Activated CD4-positive, alpha-beta T cell treated with anti-CD3 and anti-CD28 coated beads, Interleukin-2, amount 10 ng/mL, durations not matched to agents 7 days and 5 days (primary cell): ENCODE measurements around the gene SCAPER. TPM values are rescaled to one million over a fixed set of nuclear protein-coding genes. Genes with fewer than 3 reads are reported as not detected.
"Not testable (repeated sequence)": the region's sequence is repeated elsewhere in the genome, so short reads cannot be mapped to it uniquely, and the experiment has no call there.

ENCODE experiments used
- CTCF ChIA-PET: fragments of 350-600 bp; sonication (Branson Sonifier 250); formaldehyde crosslinking; loops from one replicate; lab custom pipeline; 2021; ENCODE audit warnings: antibody characterized with exemption; lab: Charles Lee
- POLR2A ChIA-PET: fragments of 350-600 bp; sonication (Branson Sonifier 250); formaldehyde crosslinking; loops from one replicate; lab custom pipeline; 2021; ENCODE audit warnings: antibody characterized with exemption; lab: Charles Lee
- DNase-seq: peaks from one replicate; pipeline ENCODE4 v3.0.0-alpha.2; 2020
- H3K27ac Mint-ChIP-seq: one replicate; pipeline ENCODE4 v1.8.0; 2021; ENCODE audit warnings: mild to moderate bottlenecking, moderate library complexity, mixed read lengths
- H3K27me3 Mint-ChIP-seq: one replicate; pipeline ENCODE4 v1.8.0; 2021; ENCODE audit warnings: mixed read lengths
- H3K36me3 Mint-ChIP-seq: one replicate; pipeline ENCODE4 v1.8.0; 2021; ENCODE audit warnings: low read depth, mixed read lengths
- H3K4me1 Mint-ChIP-seq: one replicate; pipeline ENCODE4 v1.8.0; 2021; ENCODE audit warnings: mixed read lengths
- H3K4me3 Mint-ChIP-seq: one replicate; pipeline ENCODE4 v1.8.0; 2021; ENCODE audit warnings: mild to moderate bottlenecking, moderate library complexity, mixed read lengths
- H3K9me3 Mint-ChIP-seq: one replicate; pipeline ENCODE4 v1.8.0; 2021; ENCODE audit warnings: mixed read lengths
- total RNA-seq, 2 experiments: library from RNA; stranded (reverse); gene quantifications; one replicate each; pipeline ENCODE4 v1.2.3, GENCODE V29; 2021

Gene SCAPER
- total RNA-seq, 2 experiments from 2014 or later: 28.1 to 28.6 TPM

DNA sequence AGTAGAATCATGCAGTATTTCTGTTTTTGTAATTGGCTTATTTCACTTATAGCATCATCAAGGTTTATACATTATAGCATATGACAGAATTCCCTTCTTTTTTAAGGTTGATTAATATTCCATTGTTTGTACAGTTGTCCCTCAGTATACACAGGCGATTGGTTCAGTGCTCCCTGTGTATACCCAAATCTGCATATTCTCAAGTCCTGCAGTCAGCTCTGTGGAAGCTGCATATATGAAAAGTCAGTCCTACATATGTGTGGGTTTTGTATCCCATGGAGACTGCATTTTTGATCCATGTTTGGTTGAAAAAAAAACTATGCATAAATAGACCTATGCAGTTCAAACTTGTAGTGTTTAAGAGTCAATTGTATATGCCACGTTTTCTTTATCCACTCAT, 440.9 kb downstream of the SCAPER start:
- peaks cover 19% of the 10 kb centered on the region for H3K36me3 Mint-ChIP-seq
- H3K9me3 Mint-ChIP-seq: peaks cover 21% of the 10 kb centered on the region
- CTCF ChIA-PET: no interaction called here
- H3K27me3 Mint-ChIP-seq: no peaks in the 10 kb centered on the region
- peaks cover 4% of the 10 kb centered on the region for H3K4me1 Mint-ChIP-seq
- H3K27ac Mint-ChIP-seq: no peak overlapping the region
- no peak for DNase-seq
- no peak overlapping the region for H3K4me3 Mint-ChIP-seq
- POLR2A ChIA-PET: no interaction called here

DNA sequence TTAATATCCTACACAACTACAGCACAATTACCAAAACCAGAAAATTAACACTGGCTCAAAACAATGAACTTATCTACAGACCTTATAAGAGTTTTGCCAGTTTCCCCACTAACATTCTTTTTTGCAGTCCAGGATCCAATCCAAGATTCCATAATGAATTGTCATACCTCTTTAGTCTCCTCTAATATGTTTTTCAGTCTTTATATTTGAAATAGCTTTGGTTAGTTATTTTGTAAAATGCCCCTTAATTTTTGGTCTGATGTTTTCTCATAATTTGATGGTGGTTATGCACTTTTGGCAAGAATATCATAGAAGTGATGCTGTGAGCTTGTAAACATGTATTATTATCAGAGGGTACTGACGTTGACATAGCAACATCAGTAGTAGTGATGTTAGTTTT, 444.3 kb downstream of the SCAPER start:
- DNase-seq: no peak
- ChIA-PET CTCF (no interaction called here), POLR2A (no interaction called here)
- Mint-ChIP-seq H3K36me3 (peaks cover 6% of the 10 kb centered on the region), H3K9me3 (peaks cover 10% of the 10 kb centered on the region), H3K4me3 (no peak overlapping the region), H3K27ac (no peak overlapping the region), H3K4me1 (no peaks in the 10 kb centered on the region), H3K27me3 (no peaks in the 10 kb centered on the region)

DNA sequence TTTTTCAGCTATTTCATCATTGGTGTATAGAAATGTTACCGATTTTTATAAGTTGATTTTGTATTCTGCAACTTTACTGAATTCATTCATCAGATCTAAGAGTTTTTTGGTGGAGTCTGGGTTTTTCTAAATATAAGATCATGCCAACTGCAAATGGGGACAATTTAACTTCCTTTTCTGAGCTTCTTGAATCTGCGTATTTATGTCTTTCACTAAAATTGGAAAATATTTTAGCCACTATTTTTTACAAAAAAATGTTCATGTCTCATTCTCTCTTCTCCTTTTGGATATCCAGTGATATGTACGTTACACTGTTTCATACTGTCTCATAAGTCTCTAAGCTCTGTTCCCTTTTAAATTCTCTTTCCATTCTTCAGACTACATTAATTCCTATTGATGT, 444.8 kb downstream of the SCAPER start:
- H3K9me3 Mint-ChIP-seq: peaks cover 5% of the 10 kb centered on the region
- no peak for DNase-seq
- no peak overlapping the region for H3K27ac Mint-ChIP-seq
- CTCF ChIA-PET: no interaction called here
- H3K4me1 Mint-ChIP-seq: no peaks in the 10 kb centered on the region
- H3K4me3 Mint-ChIP-seq: no peak overlapping the region
- H3K27me3 Mint-ChIP-seq: no peaks in the 10 kb centered on the region
- POLR2A ChIA-PET: no interaction called here
- peaks cover 4% of the 10 kb centered on the region for H3K36me3 Mint-ChIP-seq

DNA sequence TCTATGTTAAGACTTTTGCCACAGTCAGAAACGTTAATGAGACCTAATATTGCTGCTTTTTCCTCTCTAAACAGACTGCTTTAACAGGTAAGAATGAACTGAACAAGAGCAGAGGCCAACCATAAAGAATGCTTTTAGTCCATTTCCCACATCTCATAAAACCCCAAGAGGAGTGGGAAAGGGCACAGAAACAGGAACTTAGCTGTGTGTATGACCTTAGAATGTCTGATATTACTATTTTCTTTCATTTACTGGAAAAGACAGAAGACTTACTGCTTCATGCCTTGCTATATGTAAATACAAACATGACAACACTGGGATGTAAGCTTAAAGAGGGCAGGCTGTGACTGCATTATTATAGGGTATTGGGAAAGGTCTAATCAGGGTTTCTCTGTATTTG, 453.6 kb downstream of the SCAPER start:
- Mint-ChIP-seq H3K4me1 (no peaks in the 10 kb centered on the region), H3K4me3 (no peak overlapping the region), H3K27ac (no peak overlapping the region), H3K36me3 (no peaks in the 10 kb centered on the region), H3K9me3 (no peaks in the 10 kb centered on the region), H3K27me3 (no peaks in the 10 kb centered on the region)
- CTCF ChIA-PET: no interaction called here
- POLR2A ChIA-PET: no interaction called here
- no peak for DNase-seq

DNA sequence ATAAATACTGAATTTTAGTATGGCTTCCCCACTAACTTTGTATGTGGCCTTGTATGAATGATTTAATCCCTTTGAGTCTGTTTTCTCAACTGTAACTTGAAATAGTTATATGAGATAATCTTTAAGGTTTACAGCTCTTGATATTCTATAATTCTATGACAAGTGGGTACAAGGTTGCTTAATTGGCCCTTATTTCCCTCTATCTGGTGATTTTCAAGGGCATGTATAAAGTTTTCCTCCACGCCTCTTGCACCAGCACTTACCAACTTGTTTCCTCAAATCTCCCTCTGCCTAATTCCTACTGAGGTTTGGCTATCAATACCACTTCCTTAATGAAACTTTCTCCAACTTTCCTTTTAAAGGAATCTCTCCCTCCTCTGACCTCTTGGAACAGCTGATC, 455.7 kb downstream of the SCAPER start:
- Mint-ChIP-seq H3K27me3 (no peaks in the 10 kb centered on the region), H3K9me3 (no peaks in the 10 kb centered on the region), H3K4me1 (no peaks in the 10 kb centered on the region), H3K4me3 (no peak overlapping the region), H3K27ac (no peak overlapping the region), H3K36me3 (no peaks in the 10 kb centered on the region)
- no peak for DNase-seq
- POLR2A ChIA-PET: no interaction called here
- CTCF ChIA-PET: no interaction called here

DNA sequence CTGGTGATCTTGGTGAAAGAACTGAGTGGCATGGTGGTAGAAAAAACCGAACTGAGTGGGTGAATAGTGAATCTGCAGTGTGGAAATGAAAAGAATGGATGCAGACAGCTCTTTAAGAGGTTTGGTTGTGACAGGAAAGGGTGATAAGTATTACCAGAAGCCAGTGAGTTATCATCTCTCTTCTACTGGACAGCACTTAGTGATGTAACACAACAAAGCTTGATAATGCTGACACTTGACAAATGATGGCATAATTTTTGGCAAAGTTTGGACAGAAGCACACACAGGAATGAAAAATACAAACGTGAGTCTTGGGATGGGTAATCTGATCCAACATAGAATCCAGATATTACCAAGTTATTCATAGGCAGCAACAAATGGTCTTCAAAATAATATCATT, 456.4 kb downstream of the SCAPER start:
- ChIA-PET CTCF (no interaction called here), POLR2A (no interaction called here)
- Mint-ChIP-seq H3K4me1 (no peaks in the 10 kb centered on the region), H3K36me3 (no peaks in the 10 kb centered on the region), H3K9me3 (no peaks in the 10 kb centered on the region), H3K4me3 (no peak overlapping the region), H3K27me3 (no peaks in the 10 kb centered on the region), H3K27ac (no peak overlapping the region)
- no peak for DNase-seq

DNA sequence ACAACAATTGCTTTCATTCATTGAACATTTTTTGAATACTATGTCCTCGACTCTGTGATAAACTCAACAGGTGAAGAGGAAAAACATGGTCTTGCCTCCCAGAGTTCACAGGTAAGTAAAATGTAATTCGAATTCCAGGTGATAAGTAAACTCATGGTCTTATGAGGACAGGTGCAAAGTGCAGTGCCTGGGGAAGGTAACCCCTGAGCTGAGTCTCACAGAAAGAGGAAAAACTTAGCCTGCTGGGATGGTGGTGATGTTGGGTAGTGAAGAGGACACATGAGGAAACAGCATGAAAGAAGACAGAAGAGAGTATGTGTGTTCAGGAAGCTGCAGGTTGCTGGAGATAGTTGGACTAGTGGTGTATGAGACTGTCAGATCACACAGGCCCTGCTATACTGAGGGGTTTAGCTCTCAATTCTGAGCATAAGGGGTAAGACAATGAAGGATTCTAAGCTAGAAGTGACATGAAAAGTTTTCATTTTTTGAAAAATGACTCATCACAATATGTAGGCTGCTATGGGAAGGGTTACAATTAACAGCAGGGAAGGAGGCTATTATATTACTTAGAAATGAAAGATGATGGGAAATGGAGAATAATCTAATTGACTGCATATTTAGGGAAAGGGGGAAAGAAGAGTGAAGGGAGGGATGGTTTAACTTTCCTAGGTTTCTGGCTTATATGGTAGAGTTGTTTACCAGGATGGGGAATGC, 457.3 kb downstream of the SCAPER start:
- Mint-ChIP-seq H3K27ac (no peak overlapping the region), H3K4me3 (no peak overlapping the region), H3K9me3 (no peaks in the 10 kb centered on the region), H3K27me3 (no peaks in the 10 kb centered on the region), H3K4me1 (no peaks in the 10 kb centered on the region), H3K36me3 (no peaks in the 10 kb centered on the region)
- ChIA-PET POLR2A (interaction anchor here (0.6 kb wide), 1 partner anchor 204 kb away, joined by 3 read pairs; no protein-coding TSS in a partner anchor), CTCF (interaction anchor here (0.6 kb wide), 1 partner anchor 639 kb away, joined by 3 read pairs; no protein-coding TSS in a partner anchor)
- DNase-seq: no peak

DNA sequence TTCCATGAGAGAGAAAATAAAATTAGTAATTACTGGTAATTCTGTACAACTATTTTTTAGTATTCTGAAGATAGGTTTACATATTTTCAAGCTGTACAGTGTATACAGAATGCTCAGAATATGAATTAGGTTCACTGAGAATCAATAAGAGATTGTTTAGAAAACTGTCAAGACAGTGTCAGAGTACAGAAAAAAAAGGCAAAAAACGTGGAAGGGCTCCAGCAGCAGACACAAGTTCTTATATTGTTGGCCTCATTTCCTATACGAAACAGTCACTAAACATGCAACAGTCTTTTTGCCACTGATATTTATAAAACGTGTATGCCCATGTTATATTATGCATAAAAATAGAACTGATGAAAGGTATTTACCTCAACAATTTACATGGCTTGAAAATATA, 464.7 kb downstream of the SCAPER start:
- ChIA-PET POLR2A (no interaction called here), CTCF (no interaction called here)
- no peak overlapping the region for H3K27ac Mint-ChIP-seq
- no peaks in the 10 kb centered on the region for H3K9me3 Mint-ChIP-seq
- H3K4me1 Mint-ChIP-seq: no peaks in the 10 kb centered on the region
- H3K36me3 Mint-ChIP-seq: no peaks in the 10 kb centered on the region
- no peak overlapping the region for H3K4me3 Mint-ChIP-seq
- DNase-seq: no peak
- no peaks in the 10 kb centered on the region for H3K27me3 Mint-ChIP-seq

DNA sequence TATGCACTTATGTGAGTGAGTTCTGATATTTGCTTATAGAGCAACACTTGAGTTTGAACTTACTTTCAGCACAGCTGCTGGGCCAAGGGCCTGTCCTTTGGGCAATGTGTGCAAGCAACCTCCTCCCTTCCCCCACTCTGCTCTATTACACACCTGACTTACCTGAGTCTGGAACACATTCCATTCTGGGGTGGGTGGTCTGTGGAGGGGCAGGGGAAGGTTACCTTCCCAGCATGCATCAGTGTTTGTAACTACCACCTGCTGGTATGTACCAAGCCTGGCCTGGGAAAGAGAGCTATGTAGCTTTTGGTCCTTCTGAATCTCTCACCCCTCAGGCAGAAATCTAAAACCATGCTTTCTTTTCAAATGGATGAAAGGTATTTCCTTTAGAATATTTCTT, 465.6 kb downstream of the SCAPER start:
- Mint-ChIP-seq H3K4me1 (no peaks in the 10 kb centered on the region), H3K27me3 (no peaks in the 10 kb centered on the region), H3K4me3 (no peak overlapping the region), H3K27ac (no peak overlapping the region), H3K36me3 (no peaks in the 10 kb centered on the region), H3K9me3 (no peaks in the 10 kb centered on the region)
- DNase-seq: no peak
- CTCF ChIA-PET: no interaction called here
- POLR2A ChIA-PET: no interaction called here

DNA sequence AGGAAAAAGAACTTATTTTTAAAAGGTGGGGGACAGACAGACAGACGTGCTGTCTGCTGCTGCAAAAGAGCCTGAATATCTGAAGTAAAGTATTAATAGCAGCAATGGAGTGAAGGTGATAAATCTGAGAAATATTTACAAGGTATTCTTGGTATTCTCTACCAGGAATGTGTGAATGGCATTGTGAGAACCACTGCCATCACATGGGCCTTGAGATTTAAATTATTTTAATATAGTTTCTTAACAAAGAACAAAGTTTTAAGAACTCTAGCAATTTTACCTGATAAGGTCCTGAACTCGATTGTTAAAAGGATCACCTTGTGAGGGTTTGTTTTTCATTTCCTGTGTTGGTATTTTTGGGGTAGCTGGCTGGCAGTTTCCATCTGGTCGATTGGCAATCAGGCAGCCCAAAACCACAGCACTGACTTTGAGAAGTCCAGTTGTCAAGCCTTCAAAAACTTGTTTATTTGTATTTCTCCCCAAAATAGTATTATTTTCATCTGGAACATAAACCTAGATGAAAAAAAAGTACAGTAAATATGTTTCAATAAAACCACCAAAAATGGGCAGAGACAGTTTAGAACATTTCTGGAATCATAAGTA, 471.2 kb downstream of the SCAPER start:
- POLR2A ChIA-PET: no interaction called here

DNA sequence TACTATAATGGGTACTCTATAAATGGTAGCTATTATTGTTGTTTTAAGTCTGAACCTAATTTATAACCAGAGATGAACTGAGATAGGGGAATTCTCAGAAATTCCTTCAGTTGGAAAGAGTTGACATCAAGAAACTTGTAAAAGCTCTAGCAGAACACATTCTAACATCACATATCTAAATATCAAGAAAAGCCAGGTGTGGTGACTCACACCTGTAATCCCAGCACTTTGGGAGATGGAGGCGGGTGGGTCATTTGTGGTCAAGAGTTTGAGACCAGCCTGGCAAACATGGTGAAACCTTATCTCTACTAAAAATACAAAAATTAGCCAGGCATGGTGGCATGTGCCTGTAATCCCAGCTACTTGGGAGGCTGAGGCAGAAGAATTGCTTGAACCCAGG, 472.1 kb downstream of the SCAPER start:
- H3K4me1 Mint-ChIP-seq, H3K9me3 Mint-ChIP-seq, CTCF ChIA-PET, DNase-seq, H3K27me3 Mint-ChIP-seq, H3K27ac Mint-ChIP-seq, H3K4me3 Mint-ChIP-seq, POLR2A ChIA-PET: not testable (repeated sequence)
- H3K36me3 Mint-ChIP-seq: peaks cover 17% of the 10 kb centered on the region

More for the DNA sequence above, 471.2 kb downstream of the SCAPER start:
- Mint-ChIP-seq H3K4me1 (peaks cover 2% of the 10 kb centered on the region), H3K4me3 (no peak overlapping the region), H3K36me3 (peaks cover 13% of the 10 kb centered on the region), H3K9me3 (no peaks in the 10 kb centered on the region), H3K27me3 (no peaks in the 10 kb centered on the region), H3K27ac (no peak overlapping the region)
- DNase-seq: no peak
- CTCF ChIA-PET: no interaction called here

DNA sequence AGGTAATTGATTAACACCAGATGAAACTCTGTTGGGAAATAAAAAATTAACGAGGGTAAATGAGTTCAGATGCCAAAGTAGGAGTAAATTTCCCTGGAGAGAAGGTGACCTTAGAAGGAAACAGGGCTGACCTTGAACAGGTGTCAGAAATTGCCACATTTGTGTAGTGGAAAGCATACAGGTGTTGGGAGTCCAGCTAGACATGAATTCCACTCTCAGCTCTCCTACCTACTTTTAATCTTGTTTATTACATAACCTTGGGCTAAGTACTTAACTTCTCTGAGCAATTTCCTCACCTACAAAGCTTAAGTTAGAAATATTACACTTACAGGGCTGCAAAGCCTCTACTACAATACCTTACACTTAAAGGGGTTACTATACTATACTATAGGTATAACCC, 472.5 kb downstream of the SCAPER start:
- Mint-ChIP-seq H3K4me3 (no peak overlapping the region), H3K36me3 (peaks cover 17% of the 10 kb centered on the region), H3K27me3 (no peaks in the 10 kb centered on the region), H3K9me3 (peaks cover 9% of the 10 kb centered on the region), H3K27ac (no peak overlapping the region), H3K4me1 (peaks cover 2% of the 10 kb centered on the region)
- DNase-seq: no peak
- ChIA-PET CTCF (no interaction called here), POLR2A (no interaction called here)

DNA sequence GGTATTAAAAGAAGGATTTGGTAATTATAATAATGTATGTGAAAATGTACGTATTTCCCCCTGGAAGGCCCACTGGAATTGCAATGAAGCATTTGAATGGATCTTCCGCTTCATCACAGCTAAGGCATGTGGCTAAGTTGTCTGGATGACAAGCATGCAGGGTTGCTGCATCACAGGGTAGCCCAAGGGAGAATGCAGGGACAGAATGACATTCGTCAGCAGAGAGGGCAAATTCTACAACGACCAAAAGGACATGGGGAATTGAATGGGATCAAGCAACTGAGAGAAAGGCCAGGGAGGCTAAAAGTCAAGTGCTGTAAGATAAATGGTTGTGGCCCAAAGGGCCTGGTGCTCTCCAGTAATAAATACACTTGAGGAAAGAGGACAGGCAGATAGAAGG, 473.2 kb downstream of the SCAPER start:
- peaks cover 2% of the 10 kb centered on the region for H3K4me1 Mint-ChIP-seq
- peaks cover 12% of the 10 kb centered on the region for H3K9me3 Mint-ChIP-seq
- H3K27me3 Mint-ChIP-seq: no peaks in the 10 kb centered on the region
- ChIA-PET CTCF (no interaction called here), POLR2A (no interaction called here)
- H3K27ac Mint-ChIP-seq: no peak overlapping the region
- no peak overlapping the region for H3K4me3 Mint-ChIP-seq
- H3K36me3 Mint-ChIP-seq: peaks cover 17% of the 10 kb centered on the region
- DNase-seq: no peak

DNA sequence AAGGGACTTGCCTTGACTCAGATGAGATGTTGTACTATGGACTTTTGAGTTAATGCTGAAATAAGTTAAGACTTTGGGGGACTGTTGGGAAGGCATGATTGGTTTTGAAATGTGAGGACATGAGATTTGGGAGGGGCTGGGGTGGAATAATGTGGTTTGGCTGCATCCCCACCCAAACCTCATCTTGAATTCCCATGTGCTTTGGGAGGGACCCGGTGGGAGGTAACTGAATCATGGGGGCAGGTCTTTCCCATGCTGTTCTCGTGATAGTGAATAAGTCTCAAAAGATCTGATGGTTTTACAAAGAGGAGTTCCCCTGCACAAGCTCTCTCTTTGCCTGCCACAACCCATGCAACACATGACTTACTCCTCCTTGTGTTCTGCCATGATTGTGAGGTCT, 474.4 kb downstream of the SCAPER start:
- H3K4me1 Mint-ChIP-seq, H3K27me3 Mint-ChIP-seq, H3K4me3 Mint-ChIP-seq, POLR2A ChIA-PET, CTCF ChIA-PET, H3K27ac Mint-ChIP-seq, DNase-seq: not testable (repeated sequence)
- peaks cover 16% of the 10 kb centered on the region for H3K9me3 Mint-ChIP-seq
- H3K36me3 Mint-ChIP-seq: peaks cover 22% of the 10 kb centered on the region
